ENCODE measurements around the gene RNF111.
"Not testable (repeated sequence)": the region's sequence is repeated elsewhere in the genome, so short reads cannot be mapped to it uniquely, and the experiment has no call there.

- not testable (repeated sequence) for TF ChIP-seq CTCF (IDR thresholded peaks at IDR 0.05); POLR2A (IDR thresholded peaks at IDR 0.05); EP300 (IDR thresholded peaks at IDR 0.05; ENCODE audit: low read depth)
Observed at GRCh38 chr15:59125683-59126082, 138.2 kb downstream of the RNF111 start.
